ENCODE data around the gene LGALS3BP. TPM values are rescaled to one million over a fixed set of nuclear protein-coding genes. Genes with fewer than 3 reads are reported as not detected.

The LGALS3BP gene
- total and polyA plus RNA-seq, 2 experiments from 2014 or later: 185 to 213 TPM

GRCh38 chr17:78981010-78981888 is 1.5 kb upstream of the LGALS3BP start:
- H3K9me3 ChIP-seq (ENCODE audit: low read depth): no peaks in the 10 kb centered on the region
- peaks cover 16% of the 10 kb centered on the region for H3K4me1 ChIP-seq (ENCODE audit: low read depth)
- TF ChIP-seq, protein P1, sequence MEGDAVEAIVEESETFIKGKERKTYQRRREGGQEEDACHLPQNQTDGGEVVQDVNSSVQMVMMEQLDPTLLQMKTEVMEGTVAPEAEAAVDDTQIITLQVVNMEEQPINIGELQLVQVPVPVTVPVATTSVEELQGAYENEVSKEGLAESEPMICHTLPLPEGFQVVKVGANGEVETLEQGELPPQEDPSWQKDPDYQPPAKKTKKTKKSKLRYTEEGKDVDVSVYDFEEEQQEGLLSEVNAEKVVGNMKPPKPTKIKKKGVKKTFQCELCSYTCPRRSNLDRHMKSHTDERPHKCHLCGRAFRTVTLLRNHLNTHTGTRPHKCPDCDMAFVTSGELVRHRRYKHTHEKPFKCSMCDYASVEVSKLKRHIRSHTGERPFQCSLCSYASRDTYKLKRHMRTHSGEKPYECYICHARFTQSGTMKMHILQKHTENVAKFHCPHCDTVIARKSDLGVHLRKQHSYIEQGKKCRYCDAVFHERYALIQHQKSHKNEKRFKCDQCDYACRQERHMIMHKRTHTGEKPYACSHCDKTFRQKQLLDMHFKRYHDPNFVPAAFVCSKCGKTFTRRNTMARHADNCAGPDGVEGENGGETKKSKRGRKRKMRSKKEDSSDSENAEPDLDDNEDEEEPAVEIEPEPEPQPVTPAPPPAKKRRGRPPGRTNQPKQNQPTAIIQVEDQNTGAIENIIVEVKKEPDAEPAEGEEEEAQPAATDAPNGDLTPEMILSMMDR (IDR thresholded peaks at IDR 0.05; ENCODE audit: low read depth, low read length): no peak
- no peaks in the 10 kb centered on the region for H3K36me3 ChIP-seq
- peak overlapping the region; percentile 85 for H3K27ac ChIP-seq
- no peak overlapping the region for H3K4me3 ChIP-seq
- no peak for DNase-seq (ENCODE audit: low read depth in 1 of 2, low spot score in 1 of 2)
- no peaks in the 10 kb centered on the region for H3K27me3 ChIP-seq

DNA sequence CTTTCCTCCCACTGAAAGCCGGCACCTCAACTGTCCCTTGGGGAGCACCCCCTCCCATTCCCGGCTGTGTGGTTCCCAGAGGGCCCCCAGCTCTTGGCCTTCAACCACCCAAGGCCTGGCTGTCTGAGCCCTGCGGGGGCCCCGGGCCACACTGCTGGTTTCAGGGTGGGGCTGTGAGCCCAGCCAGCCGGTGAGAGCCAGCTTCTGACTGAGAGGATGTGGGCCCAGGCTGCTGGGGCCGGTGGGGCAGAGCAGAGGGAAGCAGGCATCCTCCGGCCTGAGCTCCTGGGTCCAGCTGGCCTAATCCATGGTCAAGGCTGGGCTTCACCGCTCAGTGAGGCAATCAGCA is 875 bp upstream of the LGALS3BP start:
- H3K4me3 ChIP-seq: no peak overlapping the region
- H3K9me3 ChIP-seq (ENCODE audit: low read depth): no peaks in the 10 kb centered on the region
- no peak for DNase-seq (ENCODE audit: low read depth in 1 of 2, low spot score in 1 of 2)
- TF ChIP-seq, protein P1 (IDR thresholded peaks at IDR 0.05; ENCODE audit: low read depth, low read length): no peak
- H3K36me3 ChIP-seq: no peaks in the 10 kb centered on the region
- H3K4me1 ChIP-seq (ENCODE audit: low read depth): peaks cover 16% of the 10 kb centered on the region
- H3K27me3 ChIP-seq: no peaks in the 10 kb centered on the region
- H3K27ac ChIP-seq: peak overlapping the region; percentile 85

GRCh38 chr17:78977997-78978973 is 1.4 kb downstream of the LGALS3BP start:
- TF ChIP-seq, protein P1 (IDR thresholded peaks at IDR 0.05; ENCODE audit: low read depth, low read length): no peak
- Histone ChIP-seq H3K27me3 (no peaks in the 10 kb centered on the region), H3K27ac (peak overlapping the region; percentile 13), H3K9me3 (ENCODE audit: low read depth) (no peaks in the 10 kb centered on the region), H3K4me3 (no peak overlapping the region), H3K36me3 (no peaks in the 10 kb centered on the region), H3K4me1 (ENCODE audit: low read depth) (peaks cover 20% of the 10 kb centered on the region)
- DNase-seq (ENCODE audit: low read depth in 1 of 2, low spot score in 1 of 2): peak in 1 of 2 donors; percentile 28

DNA sequence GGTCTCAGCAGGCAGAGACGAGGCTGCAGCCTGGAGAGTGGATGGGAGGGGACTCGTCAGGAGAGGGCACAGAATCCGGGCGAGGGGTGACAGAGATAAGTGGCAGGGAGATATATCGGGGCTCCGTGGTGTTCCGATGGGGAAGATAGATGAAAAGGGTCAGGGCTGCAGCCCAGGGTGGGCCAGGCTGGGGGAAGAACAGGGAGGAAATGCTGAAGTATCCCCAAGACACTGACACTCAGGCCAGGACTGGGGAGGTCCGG is 2.1 kb downstream of the LGALS3BP start:
- no peaks in the 10 kb centered on the region for H3K9me3 ChIP-seq (ENCODE audit: low read depth)
- TF ChIP-seq, protein P1 (IDR thresholded peaks at IDR 0.05; ENCODE audit: low read depth, low read length): no peak
- peaks cover 20% of the 10 kb centered on the region for H3K4me1 ChIP-seq (ENCODE audit: low read depth)
- peak overlapping the region; percentile 13 for H3K27ac ChIP-seq
- H3K4me3 ChIP-seq: no peak overlapping the region
- H3K27me3 ChIP-seq: no peaks in the 10 kb centered on the region
- no peak for DNase-seq (ENCODE audit: low read depth in 1 of 2, low spot score in 1 of 2)
- no peaks in the 10 kb centered on the region for H3K36me3 ChIP-seq

GRCh38 chr17:78976907-78977680 is 2.6 kb downstream of the LGALS3BP start:
- no peak for DNase-seq (ENCODE audit: low read depth in 1 of 2, low spot score in 1 of 2)
- TF ChIP-seq, protein P1 (IDR thresholded peaks at IDR 0.05; ENCODE audit: low read depth, low read length): no peak
- H3K4me1 ChIP-seq (ENCODE audit: low read depth): peaks cover 20% of the 10 kb centered on the region
- no peaks in the 10 kb centered on the region for H3K36me3 ChIP-seq
- H3K27me3 ChIP-seq: no peaks in the 10 kb centered on the region
- no peaks in the 10 kb centered on the region for H3K9me3 ChIP-seq (ENCODE audit: low read depth)
- H3K27ac ChIP-seq: no peak overlapping the region
- H3K4me3 ChIP-seq: no peak overlapping the region

Measured in cardiac muscle cell (in vitro differentiated cells and primary cell).